SIG-M5 treated with dmso at 0.1 percent for 504 hours (cell line): ENCODE results near the gene FADS1.

Experiments used
- DNase-seq: peaks from one replicate; lab custom pipeline; 2025; ENCODE audit not compliant: unreplicated experiment; lab: John Stamatoyannopoulos, UW

FADS1 gene

GRCh38 chr11:61797263-61797944 lies 19.4 kb downstream of the FADS1 start:
- peak; percentile 69 for DNase-seq

DNA sequence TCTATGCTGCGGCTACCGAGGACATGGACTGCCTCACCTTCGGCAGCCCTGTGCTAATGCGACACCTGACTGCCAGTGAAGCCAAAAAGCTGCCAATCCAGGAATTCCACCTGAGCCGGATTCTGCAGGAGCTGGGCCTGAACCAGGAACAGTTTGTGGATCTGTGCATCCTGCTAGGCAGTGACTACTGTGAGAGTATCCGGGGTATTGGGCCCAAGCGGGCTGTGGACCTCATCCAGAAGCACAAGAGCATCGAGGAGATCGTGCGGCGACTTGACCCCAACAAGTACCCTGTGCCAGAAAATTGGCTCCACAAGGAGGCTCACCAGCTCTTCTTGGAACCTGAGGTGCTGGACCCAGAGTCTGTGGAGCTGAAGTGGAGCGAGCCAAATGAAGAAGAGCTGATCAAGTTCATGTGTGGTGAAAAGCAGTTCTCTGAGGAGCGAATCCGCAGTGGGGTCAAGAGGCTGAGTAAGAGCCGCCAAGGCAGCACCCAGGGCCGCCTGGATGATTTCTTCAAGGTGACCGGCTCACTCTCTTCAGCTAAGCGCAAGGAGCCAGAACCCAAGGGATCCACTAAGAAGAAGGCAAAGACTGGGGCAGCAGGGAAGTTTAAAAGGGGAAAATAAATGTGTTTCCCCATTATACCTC lies 20.8 kb downstream of the FADS1 start:
- DNase-seq = no peak

DNA sequence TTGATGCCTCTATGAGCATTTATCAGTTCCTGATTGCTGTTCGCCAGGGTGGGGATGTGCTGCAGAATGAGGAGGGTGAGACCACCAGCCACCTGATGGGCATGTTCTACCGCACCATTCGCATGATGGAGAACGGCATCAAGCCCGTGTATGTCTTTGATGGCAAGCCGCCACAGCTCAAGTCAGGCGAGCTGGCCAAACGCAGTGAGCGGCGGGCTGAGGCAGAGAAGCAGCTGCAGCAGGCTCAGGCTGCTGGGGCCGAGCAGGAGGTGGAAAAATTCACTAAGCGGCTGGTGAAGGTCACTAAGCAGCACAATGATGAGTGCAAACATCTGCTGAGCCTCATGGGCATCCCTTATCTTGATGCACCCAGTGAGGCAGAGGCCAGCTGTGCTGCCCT lies 21.3 kb downstream of the FADS1 start:
- DNase-seq = no peak

DNA sequence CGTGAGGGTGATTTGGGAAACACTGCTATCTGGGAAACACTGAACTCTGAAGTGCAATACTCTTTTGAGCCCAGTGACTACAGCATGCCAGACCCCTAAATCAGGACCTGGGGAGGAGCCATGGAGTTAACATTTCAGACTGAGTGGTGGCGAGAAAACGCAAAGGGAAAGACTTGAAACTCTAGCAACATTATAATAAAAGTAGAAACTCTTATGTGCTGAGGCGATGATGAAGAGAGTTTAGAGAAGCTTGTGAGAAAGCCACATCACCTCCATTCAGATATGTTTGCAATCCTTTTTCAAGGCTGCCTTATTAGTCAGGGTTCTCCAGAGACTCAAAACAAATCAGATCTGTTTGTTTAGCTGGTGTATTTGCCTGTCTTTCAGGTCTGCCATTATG lies 22.2 kb downstream of the FADS1 start:
- no peak for DNase-seq

DNA sequence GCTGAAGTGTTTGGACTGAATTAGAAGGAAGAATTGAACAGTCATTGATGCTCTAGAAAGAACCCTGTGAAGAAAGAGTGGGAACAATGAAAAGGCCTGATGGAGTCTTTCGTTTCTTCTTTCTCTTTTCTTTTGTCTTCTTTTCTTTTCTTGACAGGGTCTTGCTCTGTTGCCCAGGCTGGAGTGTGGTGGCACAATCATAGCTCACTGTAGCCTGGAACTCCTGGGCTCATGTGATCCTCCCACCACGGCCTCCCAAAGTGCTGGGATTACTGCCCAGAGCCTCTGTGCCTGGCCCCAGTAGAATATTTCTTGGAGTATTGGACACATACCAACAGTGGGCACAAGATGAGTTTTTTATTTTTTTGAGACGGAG lies 23.0 kb downstream of the FADS1 start:
- DNase-seq = no peak

DNA sequence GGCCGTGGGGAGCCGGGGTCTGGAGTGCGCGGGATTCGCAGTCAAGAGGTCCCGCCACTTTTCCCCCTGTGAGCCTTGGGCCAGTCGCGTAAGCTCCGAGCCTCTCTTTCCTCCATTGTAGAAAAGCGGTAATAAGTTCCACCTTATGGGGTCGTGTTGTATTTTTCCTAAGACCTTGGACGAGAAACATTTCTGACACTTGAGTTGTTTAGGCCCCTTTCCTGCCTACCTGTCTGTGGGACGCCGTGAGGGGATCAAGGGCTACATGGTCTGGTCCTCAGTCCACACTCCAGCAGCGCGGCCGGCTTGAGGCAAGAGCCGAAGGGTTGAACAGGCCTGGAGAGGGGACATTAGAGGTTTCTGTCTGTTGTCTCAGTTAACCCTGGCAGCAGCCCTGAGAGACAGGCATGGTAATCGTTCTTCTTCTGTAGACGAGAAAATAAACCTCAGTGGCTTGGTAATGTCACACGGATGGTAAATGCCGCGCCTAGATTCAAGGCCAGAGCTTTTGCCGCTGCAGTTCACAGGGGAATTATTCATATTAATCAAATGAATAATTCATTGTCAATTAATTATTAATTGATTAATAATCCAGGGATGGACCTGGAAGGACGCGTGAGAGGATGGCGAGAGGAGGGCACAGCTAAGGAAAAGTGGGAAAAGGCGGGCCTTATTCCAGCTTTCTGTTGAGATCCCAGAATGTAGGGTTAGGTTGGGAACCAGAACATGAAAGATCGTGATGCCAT lies 23.5 kb downstream of the FADS1 start:
- no peak for DNase-seq

DNA sequence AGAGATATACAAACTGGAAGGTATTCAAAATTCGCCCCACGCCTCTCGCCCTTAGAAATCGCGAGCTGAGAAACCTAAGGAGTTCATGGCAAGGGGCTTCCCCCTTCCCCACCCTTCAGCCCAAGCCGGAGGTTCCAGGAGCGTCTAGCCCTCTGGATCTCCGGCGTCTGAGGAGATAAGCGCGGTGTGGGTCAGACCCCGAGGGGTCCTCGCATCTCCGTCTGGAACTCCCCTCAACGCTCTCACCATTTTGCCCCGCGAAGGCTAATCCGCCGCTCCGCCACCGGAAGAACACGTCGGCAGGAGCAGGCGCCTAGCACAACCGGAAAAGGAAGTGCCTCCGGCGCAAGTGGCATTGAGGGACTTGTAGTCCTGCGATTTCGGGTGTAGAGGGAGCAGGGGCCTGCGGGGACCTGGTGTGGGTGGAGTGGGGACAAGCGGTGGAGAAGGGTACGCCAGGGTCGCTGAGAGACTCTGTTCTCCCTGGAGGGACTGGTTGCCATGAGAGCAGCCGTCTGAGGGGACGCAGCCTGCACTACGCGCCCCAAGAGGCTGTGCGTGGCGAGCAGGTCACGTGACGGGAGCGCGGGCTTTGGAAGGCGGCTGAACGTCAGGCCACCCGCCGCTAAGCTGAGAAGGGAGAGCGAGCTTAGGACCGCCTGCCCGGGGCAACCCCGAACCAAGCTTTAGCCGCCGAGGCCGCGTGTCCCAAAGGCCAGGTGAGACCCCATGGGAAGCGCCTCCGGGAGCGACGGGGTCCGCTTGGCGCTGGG lies 24.3 kb downstream of the FADS1 start, which contains the start of the genes FEN1 and TMEM258:
Gene FEN1 (plus strand): TSS at position 602 of the 773 bp plus-strand sequence. CDS start 2,451 bp downstream, outside the sequence.
Gene TMEM258 (minus strand): TSS at position 290 of the 773 bp plus-strand sequence. CDS start 41 bp downstream, at position 249.
- peak; percentile 89 for DNase-seq

GRCh38 chr11:61791737-61792309 lies 25.0 kb downstream of the FADS1 start:
- peak; percentile 45 for DNase-seq

DNA sequence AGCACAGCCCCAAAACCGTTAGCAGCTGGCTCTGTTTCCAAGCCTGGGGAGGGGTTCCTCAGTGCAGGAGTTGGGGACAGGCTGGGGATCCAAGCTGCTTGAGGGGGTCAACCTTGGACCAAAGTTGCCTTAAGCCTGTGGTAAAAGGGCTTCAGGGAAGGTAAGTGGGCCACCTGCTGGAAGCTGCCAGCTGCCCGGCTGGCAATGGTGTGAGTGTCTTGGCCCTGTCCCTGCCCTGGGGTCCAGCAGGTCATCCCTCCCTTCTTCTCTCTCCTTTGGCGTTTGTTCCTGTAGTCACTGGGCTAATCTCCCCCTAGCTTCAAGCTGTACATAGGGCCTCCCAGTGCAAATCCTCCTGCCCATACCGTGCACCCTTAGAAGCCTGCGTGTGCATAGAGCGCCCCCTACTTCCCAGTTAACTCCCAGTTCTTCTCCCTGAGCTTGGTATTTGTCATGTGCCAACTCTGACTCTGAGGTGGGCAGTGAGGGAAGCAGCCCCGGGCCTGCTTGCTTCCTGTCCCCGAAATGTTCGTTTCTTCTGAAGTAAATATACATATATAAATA lies 28.8 kb downstream of the FADS1 start:
- DNase-seq = peak; percentile 44

- no peak for DNase-seq
These were observed 30.9 kb downstream of the FADS1 start for GRCh38 chr11:61785837-61786402.

DNA sequence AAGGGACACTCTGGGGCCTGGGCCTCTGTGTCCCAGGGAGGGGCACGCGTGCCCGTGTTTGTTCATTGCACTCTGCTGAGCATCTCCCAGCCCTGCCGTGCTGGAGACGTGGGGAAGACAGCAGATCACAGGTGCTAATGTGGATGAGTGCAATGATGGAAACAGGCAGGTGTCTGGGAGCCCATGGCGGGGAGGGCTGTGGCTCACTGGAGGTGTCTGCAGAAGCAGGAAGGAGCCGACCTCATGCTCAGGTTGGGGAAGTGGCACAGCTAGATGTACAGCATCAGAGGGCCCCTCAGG lies 32.3 kb downstream of the FADS1 start:
- DNase-seq = no peak

- no peak for DNase-seq
These were observed 32.9 kb downstream of the FADS1 start for GRCh38 chr11:61783717-61784505.

DNA sequence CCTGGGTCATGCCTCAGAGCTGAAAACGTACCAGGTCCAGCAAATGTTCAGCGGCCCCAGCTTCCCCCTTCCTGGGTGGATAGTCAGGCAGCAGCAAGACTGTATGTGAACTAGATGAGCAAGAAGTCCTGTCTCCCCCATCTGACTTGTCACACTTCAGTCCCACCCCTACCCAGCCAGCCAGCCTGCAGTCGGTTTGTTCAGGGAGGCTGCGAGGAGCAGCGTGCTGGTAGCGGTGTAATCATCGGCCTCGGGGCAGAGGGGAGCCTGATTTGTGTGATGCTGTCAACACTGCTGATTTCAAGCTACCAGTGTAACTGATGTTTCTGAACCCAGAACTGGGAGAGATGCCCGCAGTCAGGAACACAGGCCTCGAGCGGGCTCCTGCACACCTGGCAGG lies 34.0 kb downstream of the FADS1 start:
- DNase-seq = no peak

DNA sequence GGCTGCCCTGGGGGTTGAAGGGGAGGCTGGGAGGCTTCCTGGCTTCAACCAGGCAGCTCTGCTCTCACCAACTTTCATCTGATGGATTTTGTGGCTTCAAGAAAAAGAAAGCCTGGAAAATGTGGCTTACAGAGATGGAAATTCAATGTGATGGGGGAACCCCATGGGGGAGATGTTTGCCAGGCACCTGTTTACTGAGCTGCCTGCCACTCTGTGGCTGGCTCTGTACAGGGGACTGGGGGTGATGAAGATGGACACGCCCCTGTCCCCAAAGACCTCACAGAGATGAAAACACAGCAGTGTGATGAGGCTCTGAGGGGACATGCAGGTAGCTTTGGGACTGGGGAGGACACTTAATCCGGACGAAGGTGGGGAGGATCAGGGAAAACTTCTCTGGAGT lies 34.5 kb downstream of the FADS1 start:
- DNase-seq = no peak

DNA sequence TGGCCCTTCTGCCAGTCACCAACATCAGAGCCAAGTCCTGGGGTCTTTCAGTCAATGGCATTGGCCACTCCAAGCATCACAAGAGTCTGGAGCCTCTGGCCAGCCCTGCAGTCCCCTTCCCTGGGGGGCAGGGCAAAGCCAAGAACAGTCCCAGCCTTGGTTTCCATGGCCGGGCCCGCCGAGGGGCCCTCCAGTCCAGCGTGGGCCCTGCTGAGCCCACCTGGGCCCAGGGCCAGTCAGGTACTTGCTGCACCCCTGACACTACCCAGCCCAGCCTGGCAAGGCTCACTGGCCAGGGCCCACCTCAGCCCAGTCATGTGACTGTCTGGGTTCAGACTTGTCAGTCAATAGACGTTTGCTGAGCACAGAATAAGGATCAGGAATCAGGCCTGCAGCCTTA lies 35.2 kb downstream of the FADS1 start:
- no peak for DNase-seq

DNA sequence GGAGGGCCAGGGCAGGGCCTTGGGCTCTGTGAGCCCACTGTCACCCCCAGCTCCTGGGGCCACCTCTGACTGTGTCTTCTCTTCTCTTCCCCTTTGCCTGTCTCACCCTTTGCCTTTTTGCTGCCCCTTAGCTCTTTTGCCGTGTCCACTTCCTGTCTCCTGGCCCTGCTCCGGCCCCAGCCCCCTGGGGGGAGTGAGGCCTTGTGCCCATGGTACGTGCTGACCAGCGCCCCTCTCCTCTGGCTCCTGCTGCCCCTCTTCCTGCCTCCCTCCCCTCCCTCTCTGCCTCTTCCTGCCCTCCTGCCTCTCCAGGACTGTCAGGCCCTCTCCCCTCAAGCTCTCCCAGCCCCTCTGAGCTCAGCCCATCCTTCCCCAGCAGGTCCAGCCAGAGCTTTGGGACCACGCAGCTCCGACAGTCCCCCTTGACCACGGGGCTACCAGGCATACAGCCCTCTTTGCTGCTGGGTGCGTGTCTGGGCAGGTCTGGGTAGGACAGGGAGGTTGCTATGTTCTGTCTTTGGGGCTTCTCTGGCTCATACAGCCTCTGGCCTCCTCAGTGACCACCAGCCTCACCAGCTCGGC lies 36.1 kb downstream of the FADS1 start:
- DNase-seq = no peak

- no peak for DNase-seq
These were observed 36.9 kb downstream of the FADS1 start for GRCh38 chr11:61779666-61780525.

DNA sequence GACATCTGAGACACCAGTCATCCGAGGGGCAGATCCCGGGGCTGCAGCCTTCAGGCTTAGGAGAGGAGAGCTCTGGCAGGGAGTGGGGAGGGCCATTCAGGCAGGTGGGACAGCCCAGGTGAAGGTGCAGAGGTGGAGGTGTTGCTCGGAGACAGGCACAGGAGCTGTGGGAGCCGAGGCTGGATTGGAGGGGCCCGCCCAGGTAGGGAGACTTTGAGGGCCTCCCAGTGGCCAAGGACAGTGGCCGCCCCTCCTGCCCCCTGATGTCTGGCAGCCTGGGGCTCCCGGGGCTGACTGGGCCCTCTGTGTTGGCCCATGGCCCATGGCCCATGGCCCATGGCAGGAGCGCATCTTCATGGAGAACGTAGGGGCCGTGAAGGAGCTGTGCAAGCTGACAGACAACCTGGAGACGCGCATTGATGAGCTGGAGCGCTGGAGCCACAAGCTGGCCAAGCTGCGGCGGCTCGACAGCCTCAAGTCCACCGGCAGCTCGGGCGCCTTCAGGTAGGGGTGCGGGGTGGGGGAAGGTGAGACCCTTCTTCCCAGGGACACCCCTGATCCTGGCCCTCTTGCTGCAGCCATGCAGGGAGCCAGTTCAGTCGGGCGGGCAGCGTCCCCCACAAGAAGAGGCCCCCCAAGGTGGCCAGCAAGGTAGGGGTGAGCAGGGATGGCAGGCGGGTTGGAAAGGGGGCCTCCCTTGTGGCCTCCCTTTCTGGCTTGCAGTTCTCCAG lies 37.7 kb downstream of the FADS1 start:
- DNase-seq = no peak
